ENCODE data around the gene ZNF280A. TPM values are rescaled to one million over a fixed set of nuclear protein-coding genes. Genes with fewer than 3 reads are reported as not detected.

Gene ZNF280A
- total and polyA plus RNA-seq, 2 donors from 2014 or later: not detected

- Histone ChIP-seq H3K27me3 (ENCODE audit: control insufficient read depth, insufficient read depth, low read length) (no peaks in the 10 kb centered on the region), H3K9me3 (ENCODE audit: control insufficient read depth in 2 of 3, insufficient read depth in 1 of 3, low read length in 3 of 3) (no peaks in the 10 kb centered on the region), H3K4me1 (ENCODE audit: control insufficient read depth in 2 of 3, insufficient read depth in 2 of 3, low read depth in 1 of 3, low read length in 3 of 3) (no peaks in the 10 kb centered on the region), H3K9ac (ENCODE audit: low read length in 3 of 3) (no peak overlapping the region), H3K4me3 (ENCODE audit: low read length in 3 of 3) (no peak overlapping the region), H3K27ac (ENCODE audit: low read depth in 2 of 2, low read length in 2 of 2) (no peak overlapping the region), H3K36me3 (ENCODE audit: control insufficient read depth in 2 of 3, insufficient read depth in 3 of 3, low read length in 3 of 3) (no peaks in the 10 kb centered on the region)
- TF ChIP-seq CTCF (IDR thresholded peaks at IDR 0.05; ENCODE audit: borderline replicate concordance, extremely low read depth, insufficient read depth): no peak
- intact Hi-C loops (cut with DNase I): no loop called here
- FAIRE-seq (no peak), DNase-seq (no peak)
Measured at GRCh38 chr22:22527312-22527711, 7.2 kb upstream of the ZNF280A start.

- TF ChIP-seq CTCF (IDR thresholded peaks at IDR 0.05; ENCODE audit: borderline replicate concordance, extremely low read depth, insufficient read depth): no peak
- Histone ChIP-seq H3K4me1 (ENCODE audit: control insufficient read depth in 2 of 3, insufficient read depth in 2 of 3, low read depth in 1 of 3, low read length in 3 of 3) (no peaks in the 10 kb centered on the region), H3K4me3 (ENCODE audit: low read length in 3 of 3) (no peak overlapping the region), H3K9me3 (ENCODE audit: control insufficient read depth in 2 of 3, insufficient read depth in 1 of 3, low read length in 3 of 3) (no peaks in the 10 kb centered on the region), H3K27ac (ENCODE audit: low read depth in 2 of 2, low read length in 2 of 2) (no peak overlapping the region), H3K9ac (ENCODE audit: low read length in 3 of 3) (no peak overlapping the region), H3K27me3 (ENCODE audit: control insufficient read depth, insufficient read depth, low read length) (no peaks in the 10 kb centered on the region), H3K36me3 (ENCODE audit: control insufficient read depth in 2 of 3, insufficient read depth in 3 of 3, low read length in 3 of 3) (no peaks in the 10 kb centered on the region)
- FAIRE-seq (no peak), DNase-seq (no peak)
- intact Hi-C loops (cut with DNase I): no loop called here
Measured at GRCh38 chr22:22526125-22526912, 6.2 kb upstream of the ZNF280A start.

- no peak for TF ChIP-seq CTCF (IDR thresholded peaks at IDR 0.05; ENCODE audit: borderline replicate concordance, extremely low read depth, insufficient read depth)
- no peaks in the 10 kb centered on the region for H3K27me3 ChIP-seq (ENCODE audit: control insufficient read depth, insufficient read depth, low read length)
- no peaks in the 10 kb centered on the region for H3K36me3 ChIP-seq (ENCODE audit: control insufficient read depth in 2 of 3, insufficient read depth in 3 of 3, low read length in 3 of 3)
- DNase-seq (no peak), FAIRE-seq (no peak)
- no peaks in the 10 kb centered on the region for H3K9me3 ChIP-seq (ENCODE audit: control insufficient read depth in 2 of 3, insufficient read depth in 1 of 3, low read length in 3 of 3)
- no peak overlapping the region for H3K9ac ChIP-seq (ENCODE audit: low read length in 3 of 3)
- intact Hi-C loops (cut with DNase I): no loop called here
- no peaks in the 10 kb centered on the region for H3K4me1 ChIP-seq (ENCODE audit: control insufficient read depth in 2 of 3, insufficient read depth in 2 of 3, low read depth in 1 of 3, low read length in 3 of 3)
- H3K4me3 ChIP-seq (ENCODE audit: low read length in 3 of 3): no peak overlapping the region
- H3K27ac ChIP-seq (ENCODE audit: low read depth in 2 of 2, low read length in 2 of 2): no peak overlapping the region
Measured at GRCh38 chr22:22523494-22523893, 3.4 kb upstream of the ZNF280A start.
